Measurements from ENCODE around the gene EIF3K. TPM values are rescaled to one million over a fixed set of nuclear protein-coding genes. Genes with fewer than 3 reads are reported as not detected.

The EIF3K gene
- total RNA-seq, 1 donor from 2014 or later: 314 TPM

GRCh38 chr19:38648769-38649304 lies 29.8 kb downstream of the EIF3K start:
- Histone ChIP-seq H3K4me3 (ENCODE audit: low read length in 3 of 3) (peak overlapping the region; percentile 76 to 94 (median 93)), H3K4me1 (ENCODE audit: control insufficient read depth in 3 of 3, insufficient read depth in 3 of 3, low read length in 3 of 3) (peaks cover 35 to 57% (median 50%) of the 10 kb centered on the region in 3 donors), H3K27ac (ENCODE audit: low read depth, low read length) (peak overlapping the region; percentile 95), H3K27me3 (ENCODE audit: control insufficient read depth in 3 of 3, insufficient read depth in 3 of 3, low read length in 3 of 3) (no peaks in the 10 kb centered on the region), H3K9me3 (ENCODE audit: control insufficient read depth in 3 of 3, low read length in 3 of 3) (no peaks in the 10 kb centered on the region), H3K36me3 (ENCODE audit: control insufficient read depth in 3 of 3, insufficient read depth in 3 of 3, low read length in 3 of 3) (peaks cover 0 to 5% (median 0%) of the 10 kb centered on the region in 3 donors), H3K9ac (ENCODE audit: low read depth in 1 of 3, low read length in 3 of 3) (peak overlapping the region; percentile 91 to 98 (median 97))

DNA sequence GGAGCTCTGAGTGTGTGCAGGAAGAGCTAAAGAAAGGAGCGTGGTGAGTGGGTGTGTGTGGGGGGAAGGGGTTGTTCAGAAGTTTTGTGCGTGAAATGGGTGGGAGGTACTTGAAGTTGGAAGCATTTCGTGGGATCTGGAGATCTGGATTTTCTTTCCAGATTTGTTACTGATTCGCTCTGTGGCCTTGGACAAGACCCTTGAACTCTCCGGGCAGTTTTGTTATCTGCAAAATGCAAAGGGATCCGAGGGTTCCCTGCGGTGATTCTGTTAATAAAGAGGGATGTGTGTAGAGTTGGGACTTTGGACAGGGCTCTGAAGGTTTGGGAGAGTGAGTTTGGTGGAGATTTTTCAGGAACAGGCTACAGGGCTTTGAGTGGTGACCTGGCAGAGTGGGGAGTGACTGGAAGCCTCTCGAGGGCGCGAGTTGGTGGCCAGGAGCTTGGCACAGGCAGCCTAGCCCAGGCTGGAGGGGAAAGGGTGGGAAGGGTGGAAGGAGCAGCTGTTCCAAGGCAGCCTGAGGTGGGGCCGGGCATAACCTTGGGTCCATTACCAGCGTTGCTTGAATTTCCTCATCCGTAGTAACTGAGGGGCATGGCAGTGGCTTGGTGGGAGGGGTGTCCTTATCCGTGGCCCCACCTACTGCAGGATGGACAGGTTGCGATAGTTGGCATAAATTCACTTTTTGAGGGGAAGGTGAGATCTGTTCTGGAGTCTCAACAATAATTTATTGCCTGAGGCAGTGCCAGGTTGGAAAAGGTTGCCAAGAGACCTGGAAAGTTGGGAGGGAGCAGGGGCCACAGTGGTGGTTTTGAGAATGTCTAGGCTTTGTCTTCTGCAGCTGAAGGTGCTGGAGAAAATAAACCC lies 30.6 kb downstream of the EIF3K start:
- Histone ChIP-seq H3K4me3 (ENCODE audit: low read length in 3 of 3) (peak overlapping the region; percentile 76 to 94 (median 93)), H3K9me3 (ENCODE audit: control insufficient read depth in 3 of 3, low read length in 3 of 3) (no peaks in the 10 kb centered on the region), H3K9ac (ENCODE audit: low read depth in 1 of 3, low read length in 3 of 3) (peak overlapping the region; percentile 91 to 98 (median 97)), H3K36me3 (ENCODE audit: control insufficient read depth in 3 of 3, insufficient read depth in 3 of 3, low read length in 3 of 3) (peaks cover 0 to 5% (median 0%) of the 10 kb centered on the region in 3 donors), H3K27me3 (ENCODE audit: control insufficient read depth in 3 of 3, insufficient read depth in 3 of 3, low read length in 3 of 3) (no peaks in the 10 kb centered on the region), H3K4me1 (ENCODE audit: control insufficient read depth in 3 of 3, insufficient read depth in 3 of 3, low read length in 3 of 3) (peaks cover 42 to 64% (median 57%) of the 10 kb centered on the region in 3 donors), H3K27ac (ENCODE audit: low read depth, low read length) (peak overlapping the region; percentile 95)

- Histone ChIP-seq H3K9ac (ENCODE audit: low read depth in 1 of 3, low read length in 3 of 3) (peak overlapping the region; percentile 91 to 98 (median 97)), H3K4me1 (ENCODE audit: control insufficient read depth in 3 of 3, insufficient read depth in 3 of 3, low read length in 3 of 3) (peaks cover 49 to 71% (median 65%) of the 10 kb centered on the region in 3 donors), H3K4me3 (ENCODE audit: low read length in 3 of 3) (peak overlapping the region; percentile 76 to 94 (median 93)), H3K9me3 (ENCODE audit: control insufficient read depth in 3 of 3, low read length in 3 of 3) (no peaks in the 10 kb centered on the region), H3K36me3 (ENCODE audit: control insufficient read depth in 3 of 3, insufficient read depth in 3 of 3, low read length in 3 of 3) (peaks cover 0 to 5% (median 0%) of the 10 kb centered on the region in 3 donors), H3K27ac (ENCODE audit: low read depth, low read length) (peak overlapping the region; percentile 95), H3K27me3 (ENCODE audit: control insufficient read depth in 3 of 3, insufficient read depth in 3 of 3, low read length in 3 of 3) (no peaks in the 10 kb centered on the region)
These were observed 31.3 kb downstream of the EIF3K start for GRCh38 chr19:38650172-38650775.

DNA sequence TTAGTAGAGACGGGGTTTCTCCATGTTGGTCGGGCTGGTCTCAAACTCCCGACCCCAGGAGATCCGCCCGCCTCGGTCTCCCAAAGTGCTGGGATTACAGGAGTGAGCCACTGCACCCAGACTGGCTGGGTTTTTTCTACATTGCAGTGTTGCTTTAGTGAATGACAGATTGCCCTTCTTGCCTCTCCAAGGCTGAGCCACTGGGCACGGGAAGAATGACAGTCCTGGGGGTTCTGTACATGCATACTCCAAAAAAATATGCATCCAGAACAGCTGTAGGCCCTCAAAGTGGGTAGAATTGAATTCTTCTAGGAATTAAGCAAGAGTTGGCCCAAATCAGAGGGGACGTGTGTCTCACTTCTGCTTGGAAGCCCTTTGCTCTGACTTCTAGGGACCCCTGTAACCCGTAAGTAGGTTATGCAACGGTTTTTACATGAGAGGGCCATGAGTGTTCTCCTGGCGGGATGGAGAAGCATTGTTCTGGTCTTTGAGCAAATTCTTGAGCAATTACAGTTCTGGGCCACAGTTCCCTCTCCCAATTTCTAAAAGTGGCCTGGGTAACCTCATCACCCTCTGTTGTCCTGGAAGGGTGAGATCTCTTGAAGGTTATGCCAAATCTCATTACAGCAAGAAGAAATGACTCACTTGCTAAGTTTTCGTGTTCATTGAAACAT lies 32.1 kb downstream of the EIF3K start:
- Histone ChIP-seq H3K9me3 (ENCODE audit: control insufficient read depth in 3 of 3, low read length in 3 of 3) (no peaks in the 10 kb centered on the region), H3K27ac (ENCODE audit: low read depth, low read length) (peak overlapping the region; percentile 95), H3K9ac (ENCODE audit: low read depth in 1 of 3, low read length in 3 of 3) (peak overlapping the region in 2 of 3 donors; percentile 97 to 98), H3K27me3 (ENCODE audit: control insufficient read depth in 3 of 3, insufficient read depth in 3 of 3, low read length in 3 of 3) (no peaks in the 10 kb centered on the region), H3K4me3 (ENCODE audit: low read length in 3 of 3) (peak overlapping the region; percentile 1 to 94 (median 35)), H3K36me3 (ENCODE audit: control insufficient read depth in 3 of 3, insufficient read depth in 3 of 3, low read length in 3 of 3) (peaks cover 0 to 5% (median 0%) of the 10 kb centered on the region in 3 donors), H3K4me1 (ENCODE audit: control insufficient read depth in 3 of 3, insufficient read depth in 3 of 3, low read length in 3 of 3) (peaks cover 55 to 79% (median 73%) of the 10 kb centered on the region in 3 donors)

DNA sequence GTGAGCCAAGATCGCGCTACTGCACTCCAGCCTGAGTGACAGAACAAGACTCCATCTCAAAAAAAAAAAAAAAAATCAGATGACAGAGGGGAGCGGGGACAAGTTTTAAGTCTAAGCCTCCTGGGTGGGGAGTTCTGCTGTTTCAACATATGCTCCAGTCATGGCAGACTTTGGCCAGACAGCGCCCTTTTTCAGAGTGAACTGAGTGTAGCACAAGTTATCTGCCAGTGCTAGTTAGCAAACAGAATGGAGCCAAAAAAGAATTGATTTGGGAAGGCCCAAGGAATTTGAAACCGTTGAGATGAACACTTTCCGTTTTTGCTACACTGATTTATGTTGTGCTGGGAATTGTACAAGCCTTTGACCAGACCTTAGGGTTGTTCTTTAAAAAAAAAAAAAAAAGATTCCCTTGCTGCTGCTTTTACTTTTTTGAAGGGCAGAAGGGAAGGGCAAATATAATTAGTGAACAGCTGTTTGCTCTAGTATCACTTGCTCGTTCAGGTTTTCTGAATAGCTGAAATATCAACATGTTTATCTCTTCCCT lies 34.1 kb downstream of the EIF3K start:
- Histone ChIP-seq H3K27me3 (ENCODE audit: control insufficient read depth in 3 of 3, insufficient read depth in 3 of 3, low read length in 3 of 3) (no peaks in the 10 kb centered on the region), H3K9ac (ENCODE audit: low read depth in 1 of 3, low read length in 3 of 3) (peak overlapping the region; percentile 41 to 69 (median 64)), H3K4me3 (ENCODE audit: low read length in 3 of 3) (peak overlapping the region in 2 of 3 donors; percentile 32 to 38), H3K4me1 (ENCODE audit: control insufficient read depth in 3 of 3, insufficient read depth in 3 of 3, low read length in 3 of 3) (peaks cover 72 to 96% (median 91%) of the 10 kb centered on the region in 3 donors), H3K36me3 (ENCODE audit: control insufficient read depth in 3 of 3, insufficient read depth in 3 of 3, low read length in 3 of 3) (peaks cover 0 to 3% (median 0%) of the 10 kb centered on the region in 3 donors), H3K9me3 (ENCODE audit: control insufficient read depth in 3 of 3, low read length in 3 of 3) (no peaks in the 10 kb centered on the region), H3K27ac (ENCODE audit: low read depth, low read length) (peak overlapping the region; percentile 95)

DNA sequence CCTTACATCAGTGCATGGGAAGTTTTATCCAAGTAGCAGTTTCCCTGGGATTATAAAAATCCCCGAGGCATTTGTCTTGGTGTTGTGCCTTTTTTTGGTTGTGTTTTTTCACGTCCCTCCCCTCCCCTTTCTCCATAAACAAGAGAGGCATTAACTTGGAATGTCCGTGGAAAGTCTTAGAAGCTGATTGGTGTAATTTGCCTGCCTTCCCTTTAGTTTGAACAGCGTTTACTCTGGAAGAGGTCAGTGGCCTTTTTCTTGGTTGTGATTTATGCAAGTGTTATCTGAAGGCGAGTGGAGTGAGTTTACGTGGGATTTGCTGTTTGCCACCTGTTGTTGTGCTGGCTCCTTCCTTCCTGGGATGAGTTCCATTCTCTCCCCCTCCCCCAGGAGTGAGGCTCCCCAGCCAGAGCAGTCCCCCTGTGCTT lies 35.7 kb downstream of the EIF3K start:
- H3K27me3 ChIP-seq (ENCODE audit: control insufficient read depth in 3 of 3, insufficient read depth in 3 of 3, low read length in 3 of 3): no peaks in the 10 kb centered on the region
- H3K4me1 ChIP-seq (ENCODE audit: control insufficient read depth in 3 of 3, insufficient read depth in 3 of 3, low read length in 3 of 3): peaks cover 86 to 98% (median 96%) of the 10 kb centered on the region in 3 donors
- no peaks in the 10 kb centered on the region for H3K9me3 ChIP-seq (ENCODE audit: control insufficient read depth in 3 of 3, low read length in 3 of 3)
- H3K9ac ChIP-seq (ENCODE audit: low read depth in 1 of 3, low read length in 3 of 3): peak overlapping the region; percentile 41 to 51 (median 44)
- H3K27ac ChIP-seq (ENCODE audit: low read depth, low read length): peak overlapping the region; percentile 95
- no peaks in the 10 kb centered on the region for H3K36me3 ChIP-seq (ENCODE audit: control insufficient read depth in 3 of 3, insufficient read depth in 3 of 3, low read length in 3 of 3)
- peak overlapping the region in 2 of 3 donors; percentile 0 to 6 for H3K4me3 ChIP-seq (ENCODE audit: low read length in 3 of 3)

DNA sequence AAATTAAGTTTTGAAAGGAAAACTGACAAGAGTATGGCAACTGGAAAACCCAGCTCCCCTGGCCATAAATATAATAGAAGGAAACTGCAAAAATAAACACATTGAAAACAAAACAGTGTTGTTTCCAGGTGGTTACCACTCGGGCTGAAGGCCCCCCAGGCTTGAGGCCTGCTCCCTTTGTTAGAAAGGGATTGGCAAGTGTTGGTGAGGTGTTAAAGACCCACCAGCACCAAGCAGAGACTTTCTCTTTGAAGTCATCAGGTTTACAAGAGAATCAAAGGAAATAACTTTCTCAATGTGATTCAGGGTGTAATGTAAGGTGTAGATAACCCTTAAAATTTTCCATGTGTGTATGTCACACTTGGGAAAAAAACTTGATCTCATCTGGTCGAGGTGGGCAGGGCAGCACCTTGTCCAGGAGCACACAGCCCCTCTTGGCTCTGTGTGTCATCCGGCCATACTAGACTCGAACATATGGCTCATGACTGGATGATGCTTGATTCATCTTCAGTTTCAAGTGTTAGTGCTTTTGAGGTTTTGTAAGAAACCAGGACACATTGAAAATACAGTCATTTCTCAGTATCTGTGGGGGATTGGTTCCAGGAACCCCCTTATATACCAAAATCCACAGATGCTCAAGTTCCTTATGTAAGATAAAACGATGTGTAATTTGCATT lies 36.3 kb downstream of the EIF3K start:
- Histone ChIP-seq H3K27me3 (ENCODE audit: control insufficient read depth in 3 of 3, insufficient read depth in 3 of 3, low read length in 3 of 3) (no peaks in the 10 kb centered on the region), H3K36me3 (ENCODE audit: control insufficient read depth in 3 of 3, insufficient read depth in 3 of 3, low read length in 3 of 3) (no peaks in the 10 kb centered on the region), H3K4me1 (ENCODE audit: control insufficient read depth in 3 of 3, insufficient read depth in 3 of 3, low read length in 3 of 3) (peaks cover 85 to 98% (median 94%) of the 10 kb centered on the region in 3 donors), H3K27ac (ENCODE audit: low read depth, low read length) (peak overlapping the region; percentile 95), H3K4me3 (ENCODE audit: low read length in 3 of 3) (no peak overlapping the region), H3K9me3 (ENCODE audit: control insufficient read depth in 3 of 3, low read length in 3 of 3) (no peaks in the 10 kb centered on the region), H3K9ac (ENCODE audit: low read depth in 1 of 3, low read length in 3 of 3) (peak overlapping the region in 1 of 3 donors; percentile 41)

DNA sequence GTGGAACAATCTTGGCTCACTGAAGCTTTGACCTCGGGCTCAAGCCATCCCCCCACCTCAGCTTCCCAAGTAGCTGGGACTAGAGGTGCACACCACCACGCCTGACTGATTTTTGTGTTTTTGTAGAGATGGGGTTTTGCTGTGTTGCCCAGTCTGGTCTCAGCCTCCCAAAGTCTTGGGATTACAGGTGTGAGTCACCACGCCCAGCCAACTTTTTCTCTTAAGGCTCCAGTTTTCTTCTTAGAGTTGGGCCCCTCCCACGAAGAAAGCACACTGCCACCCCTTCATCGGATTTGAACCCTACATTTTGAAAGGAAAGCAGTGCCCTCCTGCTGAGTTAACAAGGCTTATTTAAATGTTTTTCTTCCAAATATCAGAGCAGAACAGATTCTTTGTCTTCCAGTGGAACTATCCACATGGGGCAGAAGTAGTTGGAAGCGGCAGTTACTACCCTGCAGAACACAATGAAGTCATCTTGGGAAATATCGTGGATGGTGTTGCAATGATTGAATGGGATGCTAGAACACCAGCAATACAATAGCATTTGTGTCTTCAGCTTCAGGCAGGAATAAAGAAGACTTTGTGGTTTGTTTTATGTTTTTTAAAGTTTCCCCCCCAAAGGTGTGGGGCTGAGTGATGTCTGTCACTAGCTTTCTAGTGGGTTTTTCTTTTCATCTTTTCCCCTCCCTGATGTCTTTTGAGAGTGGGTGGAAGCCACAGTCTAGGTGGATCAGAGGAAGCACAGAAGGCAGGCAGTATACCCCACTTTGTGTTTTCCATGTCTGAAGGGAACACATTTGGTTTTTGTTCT lies 37.4 kb downstream of the EIF3K start:
- no peaks in the 10 kb centered on the region for H3K9me3 ChIP-seq (ENCODE audit: control insufficient read depth in 3 of 3, low read length in 3 of 3)
- no peaks in the 10 kb centered on the region for H3K27me3 ChIP-seq (ENCODE audit: control insufficient read depth in 3 of 3, insufficient read depth in 3 of 3, low read length in 3 of 3)
- H3K9ac ChIP-seq (ENCODE audit: low read depth in 1 of 3, low read length in 3 of 3): no peak overlapping the region
- H3K36me3 ChIP-seq (ENCODE audit: control insufficient read depth in 3 of 3, insufficient read depth in 3 of 3, low read length in 3 of 3): no peaks in the 10 kb centered on the region
- H3K4me3 ChIP-seq (ENCODE audit: low read length in 3 of 3): no peak overlapping the region
- H3K4me1 ChIP-seq (ENCODE audit: control insufficient read depth in 3 of 3, insufficient read depth in 3 of 3, low read length in 3 of 3): peaks cover 84 to 98% (median 93%) of the 10 kb centered on the region in 3 donors
- H3K27ac ChIP-seq (ENCODE audit: low read depth, low read length): peak overlapping the region; percentile 95
